GM21576 (cell line): ENCODE data around the gene TLE3.
A peak's percentile ranks its signal among the peaks of the same experiment; 100 is the strongest.

Source experiments
- ATAC-seq: cut with Tn5 transposase; IDR thresholded peaks from one replicate; pipeline ENCODE4 v1.9.1; 2021; ENCODE audit warnings: mild to moderate bottlenecking, moderate library complexity; ENCODE audit not compliant: unreplicated experiment

The TLE3 gene

DNA sequence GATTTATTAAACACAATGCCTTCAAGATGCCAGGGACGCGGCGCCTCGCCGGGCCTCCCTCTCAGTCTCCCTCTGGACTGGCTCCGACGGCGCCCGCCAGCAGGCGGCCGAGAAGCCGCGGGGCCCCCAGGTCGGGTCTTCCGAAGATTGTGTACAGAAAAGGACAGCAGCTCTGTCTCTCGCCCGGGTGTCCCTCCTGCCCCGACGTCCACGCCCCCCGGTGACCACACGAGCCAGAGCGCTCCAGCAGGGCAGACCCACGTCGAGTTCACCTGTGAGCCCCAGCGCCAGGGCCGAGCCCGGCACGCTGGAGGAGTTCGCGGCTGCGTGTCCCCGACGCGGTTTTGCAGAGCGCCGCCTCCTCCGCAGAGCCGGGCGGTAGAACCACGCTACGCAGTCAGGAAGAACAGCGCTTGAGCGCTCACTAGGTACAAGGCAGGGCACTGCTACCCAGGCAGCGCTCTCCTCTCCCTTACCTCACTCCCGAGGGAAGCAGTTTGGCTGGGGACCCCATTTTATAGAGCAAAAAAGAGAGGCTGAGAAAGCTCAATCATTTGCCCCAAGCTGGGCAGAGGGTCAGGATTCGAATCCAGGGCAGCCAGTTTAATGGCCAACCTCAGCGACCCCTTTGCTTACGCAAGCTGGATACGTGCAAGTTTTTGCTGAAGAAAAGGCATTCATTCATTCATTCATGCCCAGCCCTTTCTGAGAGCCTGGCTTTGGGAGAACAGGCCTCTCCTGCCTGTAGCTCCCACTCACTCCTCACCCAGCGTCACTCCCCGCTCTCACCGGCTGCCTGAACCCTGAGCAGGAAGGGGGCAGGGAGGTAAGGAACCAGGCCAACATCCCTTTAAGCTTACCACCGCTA lies 3.0 kb upstream of the TLE3 start:
- ATAC-seq: no peak

DNA sequence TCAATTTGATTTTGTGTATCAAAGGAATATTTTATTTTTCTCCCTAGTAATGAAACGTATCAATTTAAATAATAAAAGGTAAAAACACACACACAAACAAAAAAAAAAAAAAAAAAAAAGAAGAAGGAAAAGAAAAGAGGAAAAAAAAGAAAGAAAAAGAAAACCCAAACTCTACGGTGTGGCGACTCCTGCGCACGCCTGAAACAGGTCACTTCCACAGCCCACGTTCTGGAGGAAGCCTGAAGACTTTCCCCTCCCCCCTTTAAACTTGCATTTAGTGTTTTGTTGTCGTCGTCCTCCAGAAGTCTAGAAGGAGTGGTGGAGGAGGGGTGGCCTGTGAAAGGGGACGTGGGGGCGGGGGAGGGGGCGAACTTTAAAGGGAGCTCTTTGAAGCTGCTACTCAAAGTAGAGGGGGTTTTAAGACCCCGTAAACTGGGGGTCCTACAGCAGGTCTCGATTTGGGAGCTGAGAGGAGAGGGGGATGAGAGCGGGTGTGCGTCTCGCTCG lies 2.3 kb upstream of the TLE3 start:
- ATAC-seq: no peak

- ATAC-seq: peak; percentile 50
Observed at GRCh38 chr15:70099167-70099966, 1.6 kb upstream of the TLE3 start.

DNA sequence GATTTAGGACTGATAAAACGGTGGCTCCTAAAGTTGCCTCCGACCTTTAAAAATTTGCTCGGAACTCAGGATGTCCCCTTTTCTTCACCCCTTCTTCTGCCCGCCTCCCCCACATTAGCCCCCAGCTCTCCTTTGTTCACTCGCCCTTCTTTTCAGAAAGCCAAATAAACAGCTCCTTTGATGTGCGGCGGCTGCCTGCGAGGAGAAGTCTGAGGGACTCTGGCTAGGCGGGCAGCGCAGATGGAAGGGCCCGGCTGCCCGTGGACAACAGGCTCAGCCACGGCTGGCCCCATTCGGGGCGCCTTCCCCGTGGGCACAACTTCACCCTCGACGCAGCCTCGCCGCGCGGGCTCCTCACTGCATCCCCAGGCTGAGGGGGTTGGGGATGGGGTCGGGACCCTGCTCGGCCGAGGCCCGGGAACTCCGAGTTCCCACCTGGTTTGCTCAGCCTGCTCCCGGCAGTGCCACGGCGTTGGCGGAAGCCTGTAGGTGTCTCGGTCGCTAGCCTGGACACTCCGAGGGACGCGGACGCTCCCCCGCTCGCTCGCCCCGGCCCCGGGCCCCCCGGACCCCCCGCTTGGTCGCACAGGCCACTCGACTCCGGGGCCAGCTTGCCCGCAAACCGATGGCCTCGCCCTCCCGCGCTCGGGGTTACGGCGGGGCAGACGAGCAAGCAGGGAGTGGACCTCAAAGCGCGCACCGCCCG lies 897 bp upstream of the TLE3 start:
- peak; percentile 1 for ATAC-seq

- ATAC-seq: no peak
Observed at GRCh38 chr15:70098153-70098460, 390 bp upstream of the TLE3 start.

DNA sequence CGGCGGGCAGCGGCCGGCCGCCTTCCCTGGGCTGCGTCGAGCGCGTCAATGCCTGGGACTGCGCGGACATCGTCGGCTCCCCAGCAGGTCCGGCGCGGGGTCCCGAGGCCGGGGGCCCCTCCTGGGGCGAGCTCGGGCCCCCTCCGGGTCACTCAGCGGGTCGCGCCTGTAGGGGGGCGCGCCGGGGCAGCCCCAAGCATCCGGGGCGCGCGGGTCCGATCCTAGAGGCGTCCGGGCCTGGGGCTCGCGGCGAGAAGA lies 725 bp downstream of the TLE3 start:
- no peak for ATAC-seq

- ATAC-seq: no peak
Observed at GRCh38 chr15:70096215-70097062, 1.3 kb downstream of the TLE3 start.

GRCh38 chr15:70095408-70096214 lies 2.1 kb downstream of the TLE3 start:
- no peak for ATAC-seq

GRCh38 chr15:70094690-70095311 lies 2.9 kb downstream of the TLE3 start:
- ATAC-seq: no peak

- no peak for ATAC-seq
Observed at GRCh38 chr15:70093481-70094319, 4.0 kb downstream of the TLE3 start.

DNA sequence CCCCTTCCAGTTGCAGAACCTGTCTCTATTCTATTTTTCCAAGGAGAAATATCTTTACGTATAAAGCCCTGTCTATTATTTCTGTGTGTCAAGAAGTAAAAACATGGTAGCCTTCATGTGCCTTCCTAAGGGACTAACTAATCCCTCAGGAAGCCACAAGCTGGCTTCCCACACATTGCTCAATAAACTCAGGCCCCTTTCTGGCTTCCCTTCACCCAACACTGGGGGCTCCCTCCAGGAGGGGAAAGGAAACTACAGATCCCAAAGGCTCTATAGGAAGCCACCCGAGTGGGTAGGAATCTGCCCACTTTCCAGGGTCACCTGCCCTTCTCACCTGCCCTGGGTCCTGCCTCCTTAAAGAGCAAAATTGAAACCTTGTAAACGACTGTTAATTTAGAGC lies 4.6 kb downstream of the TLE3 start:
- ATAC-seq: no peak

DNA sequence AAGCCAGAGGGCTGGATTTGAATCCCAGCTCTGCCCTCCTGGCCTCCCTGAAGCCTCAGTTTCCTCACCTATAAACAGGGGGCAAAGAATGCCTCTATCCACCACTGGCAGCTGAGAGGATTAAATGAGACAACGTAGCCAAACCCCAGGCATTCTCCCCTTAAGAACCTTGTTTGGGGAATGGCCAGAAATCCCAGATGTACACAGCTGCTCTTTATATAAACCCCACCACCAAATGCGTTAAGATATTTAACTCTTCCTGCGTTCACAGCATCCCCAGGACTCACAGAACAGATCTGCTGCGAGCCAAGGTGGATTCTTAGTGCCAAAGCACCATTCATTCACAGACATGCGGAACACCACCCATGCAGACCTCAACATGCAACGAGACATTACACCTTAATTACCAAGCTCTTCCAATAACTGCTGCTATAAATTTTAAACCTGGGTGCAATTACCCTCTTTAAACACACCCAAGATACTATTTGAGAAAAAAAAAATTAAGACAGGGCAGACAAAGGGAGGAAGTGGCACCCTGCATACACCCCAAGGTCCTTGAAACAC lies 5.2 kb downstream of the TLE3 start:
- no peak for ATAC-seq

DNA sequence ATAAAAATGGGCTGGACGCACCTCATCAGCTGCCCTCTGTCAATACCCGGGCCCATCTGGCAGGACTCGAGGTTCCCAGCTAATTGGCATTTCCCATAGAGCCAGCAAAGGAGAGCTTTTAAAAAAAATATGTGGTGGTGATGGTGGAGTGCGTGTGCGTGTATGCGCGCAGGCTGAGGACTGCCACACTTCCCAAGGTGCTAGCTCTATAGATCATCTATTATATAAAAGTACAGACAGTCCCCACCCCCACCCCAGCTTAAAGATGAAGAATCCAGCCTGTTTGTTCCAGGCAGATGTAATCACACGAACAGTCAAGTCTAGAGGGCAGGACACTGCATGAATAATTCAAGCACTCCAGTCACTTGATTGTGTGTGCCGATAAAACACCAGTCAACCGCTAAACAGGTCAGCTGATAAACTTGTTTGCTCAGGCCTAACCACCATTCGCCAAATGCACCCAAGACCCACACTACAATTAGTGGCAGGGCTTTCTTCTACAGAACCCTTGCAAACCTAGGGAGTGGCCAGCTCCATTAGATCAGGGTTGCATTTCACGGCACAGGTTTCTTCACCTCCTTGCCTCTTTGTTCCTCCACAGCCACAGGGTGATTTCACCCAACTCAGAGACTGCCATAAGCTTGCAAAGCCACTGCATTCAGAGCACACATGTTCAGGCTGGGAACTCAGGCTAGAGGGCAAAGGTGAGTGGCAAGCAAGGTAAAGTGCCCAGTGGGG lies 5.8 kb downstream of the TLE3 start:
- no peak for ATAC-seq

DNA sequence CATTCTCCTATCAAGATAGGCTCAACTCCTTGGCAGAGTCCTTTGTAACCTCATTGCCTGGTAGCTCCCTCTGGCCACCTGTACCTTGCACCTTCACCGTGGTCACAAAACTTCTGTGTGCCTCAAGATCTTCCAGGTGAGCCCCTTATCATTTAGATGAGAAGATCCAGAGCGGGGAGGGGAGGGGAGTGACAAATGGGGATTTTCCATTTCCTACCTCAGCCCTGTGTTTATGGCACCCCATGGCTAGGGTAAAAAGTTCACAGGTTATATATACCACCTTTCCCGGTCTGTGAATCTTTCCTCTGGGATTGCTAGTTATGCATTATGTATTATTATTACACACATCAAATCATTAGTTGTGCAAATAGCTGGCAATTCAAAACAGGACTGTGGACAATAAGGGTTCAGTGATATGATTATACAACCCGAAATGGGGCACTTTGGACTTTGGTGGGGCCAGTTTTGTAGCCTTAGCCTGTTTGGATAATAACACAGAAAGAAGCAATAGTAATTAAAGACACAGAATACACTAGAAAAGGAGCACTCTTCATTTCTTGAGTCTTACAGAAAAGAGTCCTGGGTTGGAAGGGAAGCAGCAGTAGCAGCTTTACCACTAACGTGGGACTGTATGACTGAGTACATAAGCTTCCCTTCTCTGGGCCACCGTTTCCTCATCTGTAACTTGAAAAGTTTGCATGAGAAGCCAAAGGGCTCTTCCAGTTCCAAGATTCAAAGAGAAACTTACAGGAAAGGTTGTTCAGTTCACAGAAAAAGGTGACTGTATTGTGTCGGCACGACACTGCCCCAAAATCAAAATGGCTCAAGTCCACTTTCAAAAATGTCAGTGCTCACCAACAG lies 7.1 kb downstream of the TLE3 start:
- no peak for ATAC-seq

DNA sequence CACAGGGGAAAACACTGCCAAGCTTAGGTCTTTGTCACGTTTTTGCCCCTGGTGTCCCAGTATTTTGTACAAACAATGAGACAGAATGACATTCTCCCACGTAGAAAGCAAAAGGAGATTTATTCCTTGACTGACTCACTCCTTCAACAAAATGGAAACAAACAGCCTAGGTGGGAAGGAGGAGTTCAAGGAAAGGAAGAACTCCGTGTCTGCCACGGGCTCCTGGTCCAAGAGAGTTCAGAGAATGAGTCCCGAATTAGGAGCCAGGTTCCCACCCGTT lies 8.1 kb downstream of the TLE3 start:
- ATAC-seq: no peak

DNA sequence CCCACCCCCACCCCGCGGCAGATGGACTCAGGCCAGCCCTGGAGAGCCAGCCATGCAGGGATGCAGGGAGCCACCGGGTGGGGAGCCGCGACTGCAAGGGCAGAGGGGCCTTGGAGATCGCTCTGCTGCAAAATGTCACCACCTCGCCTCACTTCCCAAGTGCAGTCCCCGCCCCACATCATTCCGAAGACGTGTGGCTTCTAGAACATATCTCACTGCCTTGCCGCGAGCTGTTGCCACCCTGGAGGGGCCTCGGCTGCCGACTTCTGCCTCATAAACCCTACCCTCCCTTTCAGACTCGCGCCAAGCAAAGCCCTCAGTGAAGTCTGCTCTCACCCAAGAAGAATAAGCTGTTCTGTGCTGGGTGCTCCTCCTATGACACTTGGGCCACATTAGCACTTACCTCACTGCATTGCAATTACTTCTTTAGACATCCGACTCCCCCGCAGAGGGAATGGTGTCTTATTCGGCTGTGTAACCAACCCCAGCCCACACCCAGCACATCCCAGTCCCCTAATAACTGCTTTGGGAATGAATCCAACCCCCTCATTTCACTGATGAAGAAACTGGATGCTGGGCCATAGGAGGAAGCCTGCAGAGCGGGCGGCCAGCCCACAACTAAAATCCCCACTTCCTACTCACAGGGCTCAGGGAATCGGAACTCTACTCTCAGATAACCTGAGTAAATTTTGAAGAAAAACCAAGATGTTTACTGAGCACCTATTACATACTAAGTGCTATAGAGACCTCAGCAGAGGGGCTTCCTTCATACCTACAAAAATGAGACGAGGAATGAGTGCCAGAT lies 8.6 kb downstream of the TLE3 start:
- ATAC-seq: no peak
